Heart right ventricle (tissue), 16 donors: Measurements from ENCODE around the gene TAC3. TPM values are rescaled to one million over a fixed set of nuclear protein-coding genes. Genes with fewer than 3 reads are reported as not detected.
"Not testable (repeated sequence)": the region's sequence is repeated elsewhere in the genome, so short reads cannot be mapped to it uniquely, and the experiment has no call there.

Source experiments
- ATAC-seq, 8 donors: fragments of 200-7000 bp; cut with Tn5 transposase; one replicate each; pipeline ENCODE4 v1.9.1; 2020; ENCODE audit warnings: mild to moderate bottlenecking in 8 of 8, moderate library complexity in 8 of 8, moderate number of reproducible peaks in 1 of 8
- DNase-seq, 2 donors: peaks; one replicate each; pipeline ENCODE4 v3.0.0-alpha.2; 2020
- H3K27ac ChIP-seq, 10 donors: fragments of 200-600 bp; sonication (generic) in 2 of 10; one replicate each; pipeline versions ENCODE4 v1.5.0 to v1.8.0; 2020 to 2022; ENCODE audit warnings: mild to moderate bottlenecking in 3 of 10
- H3K27me3 ChIP-seq, 7 donors: fragments of 200-600 bp; one replicate each; pipeline ENCODE4 v1.8.0; 2021 to 2022; ENCODE audit warnings: mild to moderate bottlenecking in 2 of 7
- H3K36me3 ChIP-seq, 9 donors: fragments of 200-600 bp; sonication (generic) in 1 of 9; one replicate each; pipeline versions ENCODE4 v1.5.0 to v1.8.0; 2020 to 2022; ENCODE audit warnings: mild to moderate bottlenecking in 2 of 9
- H3K4me1 ChIP-seq, 9 donors: fragments of 200-600 bp; sonication (generic) in 1 of 9; one replicate each; pipeline versions ENCODE4 v1.5.0 to v1.8.0; 2020 to 2022; ENCODE audit warnings: mild to moderate bottlenecking in 4 of 9
- H3K4me3 ChIP-seq, 10 donors: fragments of 200-600 bp; sonication (generic) in 2 of 10; one replicate each; pipeline versions ENCODE4 v1.5.0 to v1.8.0; 2020 to 2022; ENCODE audit warnings: mild to moderate bottlenecking in 7 of 10, moderate library complexity in 2 of 10
- H3K9me3 ChIP-seq, 11 donors: fragments of 200-600 bp in 10 of 11; sonication (generic) in 2 of 11; one replicate each; pipeline versions ENCODE4 v1.5.0 to v1.8.0; 2013 to 2022; ENCODE audit warnings: mild to moderate bottlenecking in 2 of 11, control low read depth in 1 of 11, moderate library complexity in 1 of 11
- WGBS, 2 donors: extraction: QIAGEN DNeasy Blood & Tissue Kit; methylation state at CpG; one replicate each; pipeline ENCODE4 v1.1.7; 2013; ENCODE audit warnings: inconsistent platforms in 1 of 2; 5-methylcytosine and 5-hydroxymethylcytosine counted together
- intact Hi-C, 10 donors: fragments of 100-400 bp; cut with DNase I; formaldehyde crosslinking; loops; one replicate each; pipeline versions ENCODE4 v1.11.1 to v1.14.2; 2022
- polyA plus RNA-seq, 2 donors: library from polyadenylated mRNA; stranded (reverse); fragments of 200-250 nt; gene quantifications; one replicate each; pipeline ENCODE4 v1.2.3, GENCODE V29; 2013
- total RNA-seq, 10 donors: library from RNA; stranded (reverse); fragmentation: NEBNext Ultra II Directional in 3 of 10; extraction: Animal tissue kit (Norgen Biotek cat#: 25700) in 3 of 10; gene quantifications; one replicate each; pipeline versions ENCODE4 v1.2.1 to v1.2.4, GENCODE V29; 2021 to 2023
- TF ChIP-seq, protein P1 (sequence below), 9 donors: fragments of 200-600 bp; sonication (generic) in 2 of 9; IDR thresholded peaks; one replicate each; pipeline versions ENCODE4 v1.5.0 to v1.8.0; 2021 to 2022; ENCODE audit warnings: antibody characterized with exemption in 9 of 9, mild to moderate bottlenecking in 5 of 9, moderate library complexity in 1 of 9
- donor health status: Arrhythmogenic right ventricular cardiomyopathy.
- donor health status: ischemic (EF 13 %, LVEDD 7.1; RV severe dilation, severe dysfunction).
- donor health status: healthy with polysubstance abuse.
- donor health status: DM: no; HTN: yes; CAD: no.
- donor health status: DM: no; HTN: no; CAD: no.
- donor health status: ischemic (EF 25% LVEDD 6.9; RV normal size, moderate dysfunction).
- donor health status: ischemic (EF 25% LVEDD 5.7; RV mildly dilated, moderate dysfunction).
- donor health status: healthy.
- donor health status: DM: yes; HTN: yes; CAD: no.
- donor health status: Ischemic cardiomyopathy.
- donor health status: ischemic (EF 35%, LVEDD 5.7; RV mildly dilated, moderate dysfunction).
- donor health status: nonischemic (EF 11% LVEDD 7.7; RV severe dilation, severe dysfunction).
- donor health status: DM: yes; HTN: yes; CAD: no.
- donor health status: PGD.
- donor health status: ischemic (EF 29% LVEDD 5.4; RV normal size, mild dysfunction).
- donor health status: nonischemic (EF 23%, LVEDD 6.1; RV moderate dilation, normal function).

The TAC3 gene
- total and polyA plus RNA-seq, 12 donors, result not detected

DNA sequence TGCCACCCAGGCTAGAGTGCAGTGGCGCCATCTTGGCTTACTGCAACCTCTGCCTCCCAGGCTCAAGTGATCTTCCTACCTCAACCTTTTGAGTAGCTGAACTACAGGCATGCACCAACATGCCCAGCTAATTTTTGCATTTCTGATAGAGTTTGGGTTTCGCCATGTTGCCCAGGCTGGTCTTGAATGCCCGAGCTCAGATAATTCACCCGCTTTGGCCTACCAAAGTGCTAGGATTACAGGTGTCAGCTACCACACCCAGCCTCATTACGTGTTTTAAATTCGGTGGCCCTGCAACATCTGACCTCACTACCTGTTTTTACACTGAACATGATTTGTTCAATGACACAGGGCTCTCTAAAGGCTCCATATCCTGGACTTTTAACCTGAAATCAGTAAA is 36.1 kb downstream of the TAC3 start:
- ATAC-seq (no peak), DNase-seq (no peak)
- intact Hi-C loops, result loop anchor here in 1 of 10 donors (10.0 kb wide), 1 partner anchor 145 kb away; no protein-coding TSS in a partner anchor
- no peak overlapping the region for H3K27ac ChIP-seq
- WGBS, 2 donors, result 95% methylated on average over 6 of the region's 6 CpGs
- no peak overlapping the region for H3K4me3 ChIP-seq
- no peaks in the 10 kb centered on the region for H3K27me3 ChIP-seq
- H3K4me1 ChIP-seq, result no peaks in the 10 kb centered on the region
- H3K9me3 ChIP-seq, result no peaks in the 10 kb centered on the region
- TF ChIP-seq, protein P1, sequence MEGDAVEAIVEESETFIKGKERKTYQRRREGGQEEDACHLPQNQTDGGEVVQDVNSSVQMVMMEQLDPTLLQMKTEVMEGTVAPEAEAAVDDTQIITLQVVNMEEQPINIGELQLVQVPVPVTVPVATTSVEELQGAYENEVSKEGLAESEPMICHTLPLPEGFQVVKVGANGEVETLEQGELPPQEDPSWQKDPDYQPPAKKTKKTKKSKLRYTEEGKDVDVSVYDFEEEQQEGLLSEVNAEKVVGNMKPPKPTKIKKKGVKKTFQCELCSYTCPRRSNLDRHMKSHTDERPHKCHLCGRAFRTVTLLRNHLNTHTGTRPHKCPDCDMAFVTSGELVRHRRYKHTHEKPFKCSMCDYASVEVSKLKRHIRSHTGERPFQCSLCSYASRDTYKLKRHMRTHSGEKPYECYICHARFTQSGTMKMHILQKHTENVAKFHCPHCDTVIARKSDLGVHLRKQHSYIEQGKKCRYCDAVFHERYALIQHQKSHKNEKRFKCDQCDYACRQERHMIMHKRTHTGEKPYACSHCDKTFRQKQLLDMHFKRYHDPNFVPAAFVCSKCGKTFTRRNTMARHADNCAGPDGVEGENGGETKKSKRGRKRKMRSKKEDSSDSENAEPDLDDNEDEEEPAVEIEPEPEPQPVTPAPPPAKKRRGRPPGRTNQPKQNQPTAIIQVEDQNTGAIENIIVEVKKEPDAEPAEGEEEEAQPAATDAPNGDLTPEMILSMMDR (IDR thresholded peaks at IDR 0.05), result no peak
- no peaks in the 10 kb centered on the region for H3K36me3 ChIP-seq

DNA sequence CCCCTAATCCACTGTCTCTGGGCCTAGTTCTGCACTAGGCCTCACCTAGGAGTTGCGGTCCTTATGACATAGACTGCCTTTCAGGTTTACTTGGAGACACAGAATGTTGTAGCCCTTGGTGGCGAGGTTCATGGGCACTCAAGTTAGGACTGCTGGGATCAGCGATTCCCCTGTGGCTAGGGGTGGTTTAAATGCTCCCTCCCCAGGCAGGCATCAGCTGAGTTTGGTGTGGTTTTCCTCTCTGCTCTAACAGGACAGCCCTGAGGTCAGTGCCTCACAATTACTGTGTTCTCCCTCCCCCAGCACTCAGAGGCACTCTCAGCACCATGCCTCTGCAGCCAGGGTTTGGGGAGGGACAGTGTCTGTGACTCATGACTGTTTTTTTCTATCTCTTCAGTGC is 36.7 kb downstream of the TAC3 start:
- intact Hi-C loops, result loop anchor here in 1 of 10 donors (10.0 kb wide), 1 partner anchor 145 kb away; no protein-coding TSS in a partner anchor
- H3K27ac ChIP-seq, result no peak overlapping the region
- H3K4me3 ChIP-seq, result no peak overlapping the region
- no peaks in the 10 kb centered on the region for H3K9me3 ChIP-seq
- H3K27me3 ChIP-seq, result no peaks in the 10 kb centered on the region
- TF ChIP-seq, protein P1 (IDR thresholded peaks at IDR 0.05), result no peak
- DNase-seq (no peak), ATAC-seq (no peak)
- H3K36me3 ChIP-seq, result no peaks in the 10 kb centered on the region
- 93 to 98% methylated on average over 3 of the region's 3 CpGs for WGBS, 2 donors
- no peaks in the 10 kb centered on the region for H3K4me1 ChIP-seq

DNA sequence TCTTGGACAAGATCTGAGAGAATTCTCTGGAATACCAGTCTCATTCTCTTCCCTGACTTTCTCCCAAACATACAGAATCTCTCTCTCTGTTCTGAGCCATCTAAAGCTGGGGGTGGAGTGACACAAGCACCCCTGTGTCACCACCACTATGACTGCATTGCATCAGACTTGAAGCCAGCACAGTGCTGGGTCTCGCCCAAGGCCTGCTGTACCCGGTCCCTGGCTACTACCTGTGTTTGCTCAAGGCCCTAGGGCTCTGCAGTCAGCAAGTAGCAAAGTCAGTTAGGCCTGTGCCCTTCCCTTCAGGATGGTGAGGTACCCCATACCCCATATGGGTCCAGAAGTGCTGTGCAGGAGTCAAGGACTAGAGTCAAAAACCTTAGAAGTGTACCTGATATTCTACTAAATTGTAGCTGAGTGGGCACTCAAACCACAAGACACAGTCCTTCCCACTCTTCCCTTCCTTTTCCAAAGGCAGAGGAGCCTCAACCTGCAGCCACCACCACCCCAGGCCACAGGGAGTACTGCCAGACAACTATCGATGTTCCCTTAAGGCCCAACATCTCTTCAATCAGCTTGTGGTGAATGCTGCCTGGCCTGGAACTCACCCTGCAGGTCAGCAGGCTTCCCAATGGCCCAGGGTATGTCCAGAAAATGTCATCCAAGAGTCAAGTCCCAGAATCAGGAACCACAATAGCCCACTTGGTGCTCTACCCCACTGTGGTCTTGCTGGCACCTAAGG is 37.8 kb downstream of the TAC3 start:
- intact Hi-C loops, result no loop called here
- DNase-seq (no peak), ATAC-seq (no peak)
- no peaks in the 10 kb centered on the region for H3K27me3 ChIP-seq
- no peak overlapping the region for H3K27ac ChIP-seq
- no peaks in the 10 kb centered on the region for H3K36me3 ChIP-seq
- TF ChIP-seq, protein P1 (IDR thresholded peaks at IDR 0.05), result no peak
- H3K9me3 ChIP-seq, result peaks cover 0 to 4% (median 0%) of the 10 kb centered on the region in 11 donors
- WGBS, 2 donors, result 92 to 94% methylated on average over 3 of the region's 3 CpGs
- no peak overlapping the region for H3K4me3 ChIP-seq
- no peaks in the 10 kb centered on the region for H3K4me1 ChIP-seq

DNA sequence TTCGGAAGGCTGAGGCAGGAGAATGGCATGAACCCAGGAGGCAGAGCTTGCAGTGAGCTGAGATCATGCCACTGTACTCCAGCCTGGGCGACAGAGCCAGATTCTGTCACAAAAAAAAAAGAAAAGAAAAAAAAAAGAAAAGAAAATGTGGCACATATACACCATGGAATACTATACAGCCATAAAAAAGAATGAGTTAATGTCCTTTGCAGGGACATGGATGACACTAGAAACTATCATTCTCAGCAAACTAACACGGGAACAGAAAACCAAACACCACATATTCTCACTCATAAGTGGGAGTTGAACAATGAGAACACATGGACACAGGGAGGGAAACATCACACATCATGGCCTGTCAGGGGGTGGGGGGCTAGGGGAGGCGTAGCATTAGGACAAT is 39.0 kb downstream of the TAC3 start:
- H3K9me3 ChIP-seq, H3K4me1 ChIP-seq, H3K27ac ChIP-seq, intact Hi-C loops, H3K4me3 ChIP-seq, H3K27me3 ChIP-seq, H3K36me3 ChIP-seq, DNase-seq, ATAC-seq: not testable (repeated sequence)
- WGBS, 2 donors, result 77 to 88% methylated on average over 4 of the region's 4 CpGs

DNA sequence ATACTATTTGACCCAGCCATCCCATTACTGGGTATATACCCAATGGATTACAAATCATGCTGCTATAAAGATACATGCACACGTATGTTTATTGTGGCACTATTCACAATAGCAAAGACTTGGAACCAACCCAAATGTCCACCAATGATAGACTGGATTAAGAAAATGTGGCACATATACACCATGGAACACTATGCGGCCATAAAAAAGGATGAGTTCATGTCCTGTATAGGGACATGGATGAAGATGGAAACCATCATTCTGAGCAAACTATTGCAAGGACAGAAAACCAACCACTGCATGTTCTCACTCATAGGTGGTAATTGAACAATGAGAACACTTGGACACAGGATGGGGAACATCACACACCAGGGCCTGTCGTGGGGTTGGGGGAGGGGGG is 42.1 kb downstream of the TAC3 start:
- ATAC-seq, H3K36me3 ChIP-seq, H3K4me1 ChIP-seq, H3K4me3 ChIP-seq, intact Hi-C loops, H3K27me3 ChIP-seq, DNase-seq, H3K27ac ChIP-seq: not testable (repeated sequence)
- peaks cover 0 to 15% (median 0%) of the 10 kb centered on the region in 11 donors for H3K9me3 ChIP-seq
- 85 to 88% methylated on average over 3 of the region's 3 CpGs for WGBS, 2 donors

DNA sequence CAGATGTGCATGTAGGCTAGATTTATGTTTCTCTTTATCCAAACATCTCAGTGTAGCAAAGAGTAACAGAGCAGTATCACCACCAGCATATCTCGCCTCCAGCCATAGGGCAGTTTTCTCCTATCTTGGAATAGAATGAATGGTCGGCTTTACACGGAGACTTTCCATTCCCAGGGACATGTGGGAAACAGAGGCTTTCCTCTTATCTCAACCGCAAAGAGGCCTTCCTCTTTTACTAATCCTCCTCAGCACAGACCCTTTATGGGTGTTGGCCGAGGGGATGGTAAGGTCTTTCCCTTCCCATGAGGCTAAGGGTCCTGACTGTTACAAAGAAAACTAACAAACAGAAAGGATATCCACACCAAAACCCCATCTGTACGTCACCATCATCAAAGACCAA is 47.4 kb downstream of the TAC3 start:
- DNase-seq, result not testable (repeated sequence)
- WGBS, 2 donors, result 59 to 63% methylated on average over 6 of the region's 6 CpGs

DNA sequence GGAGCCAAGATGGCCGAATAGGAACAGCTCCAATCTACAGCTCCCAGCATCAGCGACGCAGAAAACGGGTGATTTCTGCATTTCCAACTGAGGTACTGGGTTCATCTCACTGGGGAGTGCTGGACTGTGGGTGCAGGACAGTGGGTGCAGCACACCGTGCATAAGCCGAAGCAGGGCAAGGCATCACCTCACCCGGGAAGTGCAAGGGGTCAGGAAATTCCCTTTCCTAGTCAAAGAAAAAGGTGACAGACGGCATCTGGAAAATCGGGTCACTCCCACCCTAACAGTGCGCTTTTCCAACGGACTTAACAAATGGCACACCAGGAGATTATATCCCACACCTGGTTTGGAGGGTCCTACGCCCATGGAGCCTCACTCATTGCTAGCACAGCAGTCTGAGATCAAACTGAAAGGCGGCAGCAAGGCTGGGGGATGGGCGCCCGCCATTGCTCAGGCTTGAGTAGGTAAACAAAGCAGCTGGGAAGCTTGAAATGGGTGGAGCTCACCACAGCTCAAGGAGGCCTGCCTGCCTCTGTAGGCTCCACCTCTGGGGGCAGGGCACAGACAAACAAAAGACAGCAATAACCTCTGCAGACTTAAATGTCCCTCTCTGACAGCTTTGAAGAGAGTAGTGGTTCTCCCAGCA is 50.2 kb downstream of the TAC3 start:
- intact Hi-C loops, ATAC-seq: not testable (repeated sequence)

More for the DNA sequence above, 47.4 kb downstream of the TAC3 start:
- H3K9me3 ChIP-seq, result peaks cover 0 to 21% (median 0%) of the 10 kb centered on the region in 11 donors
- ATAC-seq, H3K4me3 ChIP-seq, intact Hi-C loops, H3K4me1 ChIP-seq, H3K27me3 ChIP-seq, H3K27ac ChIP-seq, H3K36me3 ChIP-seq: not testable (repeated sequence)

DNA sequence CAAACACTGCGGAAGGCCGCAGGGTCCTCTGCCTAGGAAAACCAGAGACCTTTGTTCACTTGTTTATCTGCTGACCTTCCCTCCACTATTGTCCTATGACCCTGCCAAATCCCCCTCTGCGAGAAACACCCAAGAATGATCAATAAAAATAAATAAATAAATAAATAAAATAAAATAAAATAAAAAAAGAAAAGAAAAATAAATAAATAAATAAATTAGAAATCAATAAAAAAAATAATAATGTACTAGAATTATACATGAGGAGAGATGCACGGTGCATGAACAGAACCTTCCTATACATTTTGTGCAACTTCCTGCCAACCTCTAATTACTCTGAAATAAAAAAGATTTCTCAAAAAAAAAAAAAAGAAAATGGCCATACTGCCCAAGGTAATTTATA is 51.2 kb downstream of the TAC3 start:
- H3K4me1 ChIP-seq, H3K27ac ChIP-seq, DNase-seq, H3K27me3 ChIP-seq, H3K36me3 ChIP-seq, ATAC-seq, intact Hi-C loops, H3K4me3 ChIP-seq: not testable (repeated sequence)
- 93 to 98% methylated on average over 3 to 4 of the region's 4 CpGs for WGBS, 2 donors
- H3K9me3 ChIP-seq, result peaks cover 0 to 13% (median 0%) of the 10 kb centered on the region in 11 donors

More for the DNA sequence above, 50.2 kb downstream of the TAC3 start:
- H3K27ac ChIP-seq, H3K36me3 ChIP-seq, H3K4me1 ChIP-seq, H3K4me3 ChIP-seq, DNase-seq, H3K27me3 ChIP-seq: not testable (repeated sequence)
- H3K9me3 ChIP-seq, result peaks cover 0 to 17% (median 0%) of the 10 kb centered on the region in 11 donors
- 93 to 96% methylated on average over 15 of the region's 15 CpGs for WGBS, 2 donors
